Activated CD8-positive, alpha-beta memory T cell treated with anti-CD3 and anti-CD28 coated beads, Interleukin-2, amount 10 ng/mL, durations not matched to agents 7 days and 5 days (primary cell): Measurements from ENCODE around the gene SLC16A2. TPM values are rescaled to one million over a fixed set of nuclear protein-coding genes. Genes with fewer than 3 reads are reported as not detected.
A peak's percentile ranks its signal among the peaks of the same experiment; 100 is the strongest.

Source experiments
- ATAC-seq: fragments of 150-1000 bp; cut with Tn5 transposase; one replicate; pipeline ENCODE4 v1.10.0; 2021; ENCODE audit warnings: moderate library complexity
- CTCF ChIA-PET: fragments of 350-600 bp; sonication (Branson Sonifier 250); formaldehyde crosslinking; loops from one replicate; lab custom pipeline; 2021; ENCODE audit warnings: antibody characterized with exemption; lab: Charles Lee
- DNase-seq: peaks from one replicate; pipeline ENCODE4 v3.0.0-alpha.2; 2020
- H3K27ac Mint-ChIP-seq: one replicate; pipeline ENCODE4 v1.8.0; 2021; ENCODE audit warnings: mild to moderate bottlenecking, mixed read lengths
- H3K27me3 Mint-ChIP-seq: one replicate; pipeline ENCODE4 v1.8.0; 2021; ENCODE audit warnings: mixed read lengths
- H3K36me3 Mint-ChIP-seq: one replicate; pipeline ENCODE4 v1.8.0; 2021; ENCODE audit warnings: mild to moderate bottlenecking, mixed read lengths
- H3K4me1 Mint-ChIP-seq: one replicate; pipeline ENCODE4 v1.8.0; 2021; ENCODE audit warnings: mixed read lengths
- H3K4me3 Mint-ChIP-seq: one replicate; pipeline ENCODE4 v1.8.0; 2021; ENCODE audit warnings: mild to moderate bottlenecking, moderate library complexity, mixed read lengths
- H3K9me3 Mint-ChIP-seq: one replicate; pipeline ENCODE4 v1.8.0; 2022; ENCODE audit warnings: low read depth, mixed read lengths
- total RNA-seq, 2 experiments: library from RNA; stranded (reverse); gene quantifications; one replicate each; pipeline ENCODE4 v1.2.3, GENCODE V29; 2021

The SLC16A2 gene
- total RNA-seq, 2 experiments from 2014 or later = 0.12 TPM; not detected in 1

DNA sequence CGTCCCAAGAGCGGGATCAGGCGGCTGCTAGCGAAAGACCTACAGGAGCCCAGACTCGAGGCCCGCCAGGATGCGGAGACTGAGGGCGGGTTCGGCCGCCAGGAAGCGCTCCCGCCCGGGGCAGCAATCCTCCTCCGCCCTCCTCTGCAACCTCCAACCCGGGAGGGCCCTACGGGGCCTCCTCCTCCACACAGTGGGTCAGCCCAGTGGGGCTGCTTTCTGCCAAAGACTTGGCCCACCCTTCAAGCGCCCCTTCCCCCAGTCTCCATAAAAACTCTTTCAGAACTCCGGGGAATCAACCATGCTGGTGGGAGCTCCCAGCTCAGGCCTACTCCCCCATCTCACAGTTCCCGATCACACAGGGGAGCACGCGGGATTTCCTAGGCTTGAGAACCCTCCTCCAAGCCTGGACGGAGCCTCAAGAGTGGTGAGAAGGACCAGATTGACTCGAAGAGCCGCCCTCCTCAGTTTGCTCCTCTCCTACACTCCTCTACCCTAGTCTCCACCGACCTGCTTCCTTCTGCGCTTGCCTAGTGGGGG, 115.6 kb downstream of the SLC16A2 start:
- no peak for DNase-seq
- H3K27ac Mint-ChIP-seq = no peak overlapping the region
- H3K4me1 Mint-ChIP-seq = peaks cover 27% of the 10 kb centered on the region
- no peaks in the 10 kb centered on the region for H3K27me3 Mint-ChIP-seq
- peak overlapping the region; percentile 72 for H3K4me3 Mint-ChIP-seq
- H3K36me3 Mint-ChIP-seq = no peaks in the 10 kb centered on the region
- H3K9me3 Mint-ChIP-seq = no peaks in the 10 kb centered on the region
- peak; percentile 17 for ATAC-seq
- CTCF ChIA-PET = no interaction called here

DNA sequence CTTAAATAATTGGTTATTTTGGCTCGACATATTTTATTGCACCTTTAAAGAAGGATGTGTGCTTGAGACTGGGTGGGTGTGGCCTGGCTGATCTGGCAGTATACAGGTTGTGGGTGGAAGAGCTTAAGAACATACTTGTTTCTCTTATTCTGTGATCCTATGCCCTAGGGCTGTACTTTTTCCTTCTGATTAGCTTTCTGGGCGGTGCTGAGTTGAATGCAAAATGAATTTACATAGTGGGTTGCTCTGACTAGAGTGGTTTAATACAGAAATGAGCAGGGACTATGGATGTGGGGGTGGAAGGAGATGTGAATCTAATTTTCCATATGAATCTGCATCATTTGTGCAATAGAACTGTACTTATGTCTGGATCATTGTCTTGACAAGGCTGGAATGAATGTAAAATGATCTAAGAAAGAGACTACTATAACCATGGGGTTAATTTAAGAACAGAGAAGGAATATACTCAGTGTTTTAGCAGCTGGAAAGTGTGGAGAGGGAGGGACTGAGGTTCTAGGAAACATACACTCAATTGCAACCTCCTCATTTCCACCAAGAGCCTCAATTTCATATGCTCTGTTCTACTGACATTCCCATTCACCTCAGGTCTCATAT, 119.4 kb downstream of the SLC16A2 start:
- H3K27me3 Mint-ChIP-seq = peaks cover 2% of the 10 kb centered on the region
- no peak for ATAC-seq
- DNase-seq = no peak

DNA sequence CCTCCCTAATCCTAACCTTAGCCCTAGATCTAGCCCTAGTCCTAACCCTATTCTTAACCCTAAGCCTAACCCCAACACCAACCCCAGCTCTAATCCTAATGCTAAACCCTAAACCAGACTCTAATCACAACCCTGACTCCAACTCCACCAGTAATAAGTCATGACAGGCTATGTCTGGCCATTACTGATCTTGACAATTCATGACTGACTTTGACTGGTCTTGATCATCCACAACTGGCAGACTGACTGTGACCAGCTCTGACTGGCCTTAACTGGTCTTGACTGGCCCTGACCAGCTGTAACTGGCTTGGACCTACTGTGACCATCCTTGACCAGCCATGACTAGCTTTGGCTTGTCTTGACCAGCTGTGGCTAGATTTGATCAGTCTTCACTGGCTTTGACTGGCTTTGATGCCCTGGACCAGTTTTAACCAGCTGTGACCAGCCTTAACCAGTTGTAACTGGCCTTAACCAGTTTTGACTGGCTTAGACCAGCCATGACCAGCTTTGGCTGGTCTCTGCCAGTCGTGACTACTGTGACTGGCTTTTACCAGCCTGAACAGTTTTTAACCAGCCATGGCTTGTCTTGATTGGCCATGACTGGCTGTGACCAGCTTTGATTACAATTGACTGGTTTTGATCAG, 124.7 kb downstream of the SLC16A2 start:
- Mint-ChIP-seq H3K27me3 (peaks cover 2% of the 10 kb centered on the region), H3K4me1 (peaks cover 6% of the 10 kb centered on the region), H3K27ac (no peak overlapping the region), H3K9me3 (no peaks in the 10 kb centered on the region), H3K4me3 (no peak overlapping the region), H3K36me3 (no peaks in the 10 kb centered on the region)
- no peak for ATAC-seq
- no peak for DNase-seq
- CTCF ChIA-PET = interaction anchor here (1.2 kb wide), 1 partner anchor 11 kb away, joined by 4 read pairs; no protein-coding TSS in a partner anchor

More for the DNA sequence above, 119.4 kb downstream of the SLC16A2 start:
- CTCF ChIA-PET = no interaction called here
- Mint-ChIP-seq H3K4me1 (peaks cover 12% of the 10 kb centered on the region), H3K27ac (no peak overlapping the region), H3K9me3 (no peaks in the 10 kb centered on the region), H3K36me3 (no peaks in the 10 kb centered on the region), H3K4me3 (no peak overlapping the region)

DNA sequence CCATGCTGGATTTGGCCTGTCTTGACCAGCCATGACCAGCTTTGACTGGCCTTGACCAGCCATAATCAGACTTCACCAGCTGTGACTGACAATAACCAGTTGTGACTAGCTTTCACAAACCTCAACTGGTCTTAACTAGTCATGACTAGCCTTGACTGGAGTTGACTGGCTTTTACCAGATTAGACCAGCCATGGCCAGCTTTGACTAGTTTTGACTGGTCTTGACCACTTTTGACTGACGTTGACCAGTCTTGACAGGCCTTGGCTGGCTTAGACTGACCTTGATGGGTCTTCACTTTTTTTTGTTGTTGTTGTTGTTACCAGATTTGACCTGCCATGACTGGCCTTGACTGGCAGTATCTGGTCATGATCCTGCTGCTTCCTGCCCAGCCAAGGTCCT, 125.7 kb downstream of the SLC16A2 start:
- H3K27ac Mint-ChIP-seq = no peak overlapping the region
- CTCF ChIA-PET = interaction anchor here (1.2 to 1.3 kb wide), 2 partner anchors 9 to 124 kb away, joined by 4 read pairs; no protein-coding TSS in a partner anchor
- H3K9me3 Mint-ChIP-seq = no peaks in the 10 kb centered on the region
- peaks cover 6% of the 10 kb centered on the region for H3K4me1 Mint-ChIP-seq
- ATAC-seq (no peak), DNase-seq (no peak)
- H3K36me3 Mint-ChIP-seq = no peaks in the 10 kb centered on the region
- peaks cover 2% of the 10 kb centered on the region for H3K27me3 Mint-ChIP-seq
- no peak overlapping the region for H3K4me3 Mint-ChIP-seq

DNA sequence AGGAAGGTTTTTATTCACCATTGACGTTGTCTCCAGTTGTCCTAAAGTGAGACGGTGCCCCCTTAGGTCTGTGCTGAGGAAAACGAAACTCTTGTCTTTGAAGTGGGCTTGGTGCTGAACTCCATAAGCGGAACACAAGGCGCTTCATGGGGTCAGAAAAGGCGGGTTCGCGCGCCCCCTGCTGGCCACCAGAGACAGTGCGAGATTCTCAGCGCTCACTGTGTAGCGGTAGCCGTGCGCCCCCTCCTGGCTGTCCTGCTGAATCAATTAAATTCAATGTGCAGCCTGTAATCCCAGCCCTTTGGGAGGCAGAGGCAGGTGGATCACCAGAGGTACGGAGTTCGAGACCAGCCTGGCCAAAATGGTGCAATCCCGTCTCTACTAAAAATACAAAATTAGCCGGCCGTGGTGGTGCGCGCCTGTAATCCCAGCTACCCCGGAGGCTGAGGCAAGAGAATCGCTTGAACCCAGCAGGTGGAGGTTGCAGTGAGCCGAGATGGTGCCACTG, 129.1 kb downstream of the SLC16A2 start:
- DNase-seq (peak; percentile 85), ATAC-seq (peak; percentile 95)
- H3K27ac Mint-ChIP-seq = peak overlapping the region; percentile 81
- H3K4me3 Mint-ChIP-seq = no peak overlapping the region
- no peaks in the 10 kb centered on the region for H3K36me3 Mint-ChIP-seq
- H3K4me1 Mint-ChIP-seq = peaks cover 6% of the 10 kb centered on the region
- H3K9me3 Mint-ChIP-seq = no peaks in the 10 kb centered on the region
- CTCF ChIA-PET = interaction anchor here (0.8 to 1.3 kb wide), 2 partner anchors 18 to 168 kb away, joined by 3 read pairs; no protein-coding TSS in a partner anchor
- no peaks in the 10 kb centered on the region for H3K27me3 Mint-ChIP-seq

DNA sequence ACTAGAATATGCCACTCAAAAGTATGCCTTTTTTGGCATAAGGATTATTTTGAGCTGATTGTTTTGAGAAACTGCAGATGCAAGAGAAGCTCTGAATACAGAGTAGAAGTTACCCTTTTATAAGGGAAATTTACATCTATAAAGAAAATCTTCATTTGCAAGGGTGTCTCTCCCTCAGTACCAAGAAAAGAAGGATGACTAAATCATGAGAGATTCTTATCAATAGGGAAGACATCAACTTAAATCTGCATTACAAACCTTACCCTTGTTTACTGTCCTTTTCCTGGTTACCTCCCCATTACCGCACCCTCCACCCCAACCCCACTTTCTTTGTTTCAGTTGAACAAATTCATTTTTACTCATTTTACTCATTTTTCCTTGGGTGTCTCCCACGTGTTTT, 130.6 kb downstream of the SLC16A2 start:
- Mint-ChIP-seq H3K4me3 (no peak overlapping the region), H3K4me1 (peaks cover 9% of the 10 kb centered on the region), H3K27me3 (no peaks in the 10 kb centered on the region), H3K9me3 (no peaks in the 10 kb centered on the region), H3K27ac (no peak overlapping the region), H3K36me3 (peaks cover 2% of the 10 kb centered on the region)
- DNase-seq = no peak
- ATAC-seq = no peak
- CTCF ChIA-PET = interaction anchor here (1.3 kb wide), 1 partner anchor 20 kb away, joined by 3 read pairs; no protein-coding TSS in a partner anchor

DNA sequence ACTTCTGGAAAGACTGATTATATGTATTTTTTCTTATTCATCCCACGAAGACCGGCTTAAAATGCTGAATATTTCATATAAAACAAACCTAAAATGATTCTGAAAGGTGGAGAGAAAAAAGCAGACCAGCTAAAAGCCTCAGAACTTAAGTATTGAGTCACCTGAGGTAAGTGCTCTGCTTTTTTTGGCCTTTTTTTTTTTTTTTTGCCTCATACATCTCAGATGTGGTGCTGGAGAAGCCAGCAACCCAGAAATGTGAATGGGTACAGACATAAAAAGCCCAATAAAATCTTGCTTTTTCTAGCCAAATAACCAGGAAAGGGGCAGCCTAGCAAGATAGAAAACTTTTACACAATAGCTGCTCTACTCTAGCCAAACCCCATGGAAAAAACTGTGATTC, 136.1 kb downstream of the SLC16A2 start:
- peaks cover 3% of the 10 kb centered on the region for H3K36me3 Mint-ChIP-seq
- DNase-seq (no peak), ATAC-seq (no peak)
- no peak overlapping the region for H3K27ac Mint-ChIP-seq
- H3K4me1 Mint-ChIP-seq = peaks cover 6% of the 10 kb centered on the region
- no peaks in the 10 kb centered on the region for H3K9me3 Mint-ChIP-seq
- CTCF ChIA-PET = interaction anchor here (0.6 to 0.7 kb wide), 2 partner anchors 155 to 216 kb away, joined by 3 to 5 read pairs; no protein-coding TSS in a partner anchor
- no peaks in the 10 kb centered on the region for H3K27me3 Mint-ChIP-seq
- no peak overlapping the region for H3K4me3 Mint-ChIP-seq

DNA sequence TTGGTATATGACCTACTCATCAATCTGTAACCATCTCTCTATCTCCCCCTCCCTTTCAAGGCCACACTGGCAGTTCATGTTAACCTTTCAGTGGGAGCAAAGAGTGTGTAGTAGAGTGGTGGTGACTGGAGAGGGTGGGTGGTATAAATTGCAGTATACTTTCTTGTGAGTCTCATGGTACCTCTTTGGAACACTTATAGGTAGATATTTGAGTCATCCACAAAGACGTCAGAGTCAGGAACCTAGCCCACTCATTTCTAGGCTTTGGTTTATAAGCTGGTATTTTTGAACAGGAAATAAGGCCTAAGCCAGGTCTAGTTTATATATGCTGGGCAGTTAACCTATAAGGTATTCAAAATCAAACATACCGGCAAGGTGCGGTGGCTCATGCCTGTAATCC, 156.8 kb downstream of the SLC16A2 start:
- H3K27ac Mint-ChIP-seq = no peak overlapping the region
- no peaks in the 10 kb centered on the region for H3K9me3 Mint-ChIP-seq
- DNase-seq (peak; percentile 37), ATAC-seq (peak; percentile 76)
- CTCF ChIA-PET = interaction anchor here (1.4 kb wide), 1 partner anchor 9 kb away, joined by 4 read pairs; no protein-coding TSS in a partner anchor
- peaks cover 9% of the 10 kb centered on the region for H3K36me3 Mint-ChIP-seq
- H3K4me3 Mint-ChIP-seq = no peak overlapping the region
- no peaks in the 10 kb centered on the region for H3K27me3 Mint-ChIP-seq
- H3K4me1 Mint-ChIP-seq = peaks cover 12% of the 10 kb centered on the region

DNA sequence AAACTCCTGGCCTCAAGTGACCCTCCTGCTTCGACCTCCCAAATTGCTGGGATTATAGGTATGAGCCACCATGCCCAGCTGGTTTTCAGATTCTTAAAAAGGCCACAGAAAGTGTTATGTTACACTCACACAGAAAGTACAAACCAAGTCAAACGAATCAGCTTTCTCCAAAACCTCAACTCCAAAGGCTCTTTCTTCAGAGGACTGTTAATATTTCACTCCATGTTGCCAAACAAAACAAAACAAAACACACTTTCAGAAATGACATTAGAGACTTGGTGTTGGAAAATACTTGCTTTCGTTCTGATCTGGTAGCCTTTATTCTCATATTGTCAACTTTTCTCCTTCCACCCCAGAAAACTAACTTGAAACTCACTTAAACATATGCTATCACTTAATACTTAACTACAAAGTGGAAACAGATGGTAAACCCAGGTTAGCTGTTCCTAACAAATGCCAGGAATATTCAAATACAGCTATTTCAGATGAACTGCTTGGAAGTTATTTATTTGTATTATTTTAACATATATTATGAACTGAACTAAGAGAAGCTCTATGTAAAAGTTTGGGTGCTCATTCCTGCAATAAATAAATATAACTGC, 158.4 kb downstream of the SLC16A2 start:
- ATAC-seq (no peak), DNase-seq (no peak)
- peaks cover 12% of the 10 kb centered on the region for H3K4me1 Mint-ChIP-seq
- no peaks in the 10 kb centered on the region for H3K27me3 Mint-ChIP-seq
- peaks cover 12% of the 10 kb centered on the region for H3K36me3 Mint-ChIP-seq
- peak overlapping the region; percentile 47 for H3K27ac Mint-ChIP-seq
- CTCF ChIA-PET = no interaction called here
- H3K9me3 Mint-ChIP-seq = no peaks in the 10 kb centered on the region
- H3K4me3 Mint-ChIP-seq = no peak overlapping the region

Other genes starting within 250 kb of the SLC16A2 start
- gene ZCCHC13, start 117.3 kb upstream of the SLC16A2 start, total RNA-seq = not detected
- 10 to 100 TPM; 30.2 to 30.3 TPM for gene RLIM, start 193.1 kb downstream of the SLC16A2 start, total RNA-seq